ENCODE data around the gene ACAD9. TPM values are rescaled to one million over a fixed set of nuclear protein-coding genes. Genes with fewer than 3 reads are reported as not detected.
"Not testable (repeated sequence)": the region's sequence is repeated elsewhere in the genome, so short reads cannot be mapped to it uniquely, and the experiment has no call there.

ACAD9 gene
- 10 to 100 TPM; 60.0 to 71.1 (median 60.6) TPM for total RNA-seq

- Mint-ChIP-seq H3K27me3 (ENCODE audit: low read depth) (no peaks in the 10 kb centered on the region), H3K4me1 (ENCODE audit: low read depth) (peaks cover 62% of the 10 kb centered on the region), H3K36me3 (ENCODE audit: insufficient read depth) (peaks cover 15% of the 10 kb centered on the region), H3K4me3 (peak within 1 kb of the TSS; percentile 92), H3K9me3 (no peaks in the 10 kb centered on the region)
- ATAC-seq = peak; percentile 92 to 94
- DNase-seq = peak; percentile 97
Measured at GRCh38 chr3:128879125-128879969, at the start of gene ACAD9. Gene ACAD9, plus strand, starts transcription at chr3:128879620. Its CDS starts 72 bp downstream, at chr3:128879692.

GRCh38 chr3:128829925-128830625, 49.3 kb upstream of the ACAD9 start:
- not testable (repeated sequence) for DNase-seq; H3K9me3 Mint-ChIP-seq; H3K4me1 Mint-ChIP-seq (ENCODE audit: low read depth); H3K36me3 Mint-ChIP-seq (ENCODE audit: insufficient read depth); H3K4me3 Mint-ChIP-seq; H3K27me3 Mint-ChIP-seq (ENCODE audit: low read depth); ATAC-seq

- not testable (repeated sequence) for H3K4me1 Mint-ChIP-seq (ENCODE audit: low read depth); H3K36me3 Mint-ChIP-seq (ENCODE audit: insufficient read depth); H3K4me3 Mint-ChIP-seq; H3K27me3 Mint-ChIP-seq (ENCODE audit: low read depth); DNase-seq; H3K9me3 Mint-ChIP-seq; ATAC-seq
Measured at GRCh38 chr3:128830762-128831161, 48.7 kb upstream of the ACAD9 start.

- not testable (repeated sequence) for H3K36me3 Mint-ChIP-seq (ENCODE audit: insufficient read depth)
Measured at GRCh38 chr3:128832979-128833378, 46.4 kb upstream of the ACAD9 start.

GRCh38 chr3:128835096-128835495, 44.3 kb upstream of the ACAD9 start:
- H3K27me3 Mint-ChIP-seq (ENCODE audit: low read depth) = no peaks in the 10 kb centered on the region
- no peaks in the 10 kb centered on the region for H3K36me3 Mint-ChIP-seq (ENCODE audit: insufficient read depth)
- ATAC-seq (no peak), DNase-seq (no peak)
- no peaks in the 10 kb centered on the region for H3K4me1 Mint-ChIP-seq (ENCODE audit: low read depth)
- no peak overlapping the region for H3K4me3 Mint-ChIP-seq
- H3K9me3 Mint-ChIP-seq = no peaks in the 10 kb centered on the region

More at GRCh38 chr3:128832979-128833378, 46.4 kb upstream of the ACAD9 start:
- not testable (repeated sequence) for H3K4me1 Mint-ChIP-seq (ENCODE audit: low read depth); H3K27me3 Mint-ChIP-seq (ENCODE audit: low read depth); ATAC-seq; DNase-seq; H3K4me3 Mint-ChIP-seq; H3K9me3 Mint-ChIP-seq

- Mint-ChIP-seq H3K4me3 (no peak overlapping the region), H3K36me3 (ENCODE audit: insufficient read depth) (no peaks in the 10 kb centered on the region), H3K27me3 (ENCODE audit: low read depth) (no peaks in the 10 kb centered on the region), H3K4me1 (ENCODE audit: low read depth) (peaks cover 13% of the 10 kb centered on the region), H3K9me3 (no peaks in the 10 kb centered on the region)
- DNase-seq = no peak
- ATAC-seq = no peak
Measured at GRCh38 chr3:128841926-128842920, 37.2 kb upstream of the ACAD9 start.

GRCh38 chr3:128844502-128844901, 34.9 kb upstream of the ACAD9 start:
- Mint-ChIP-seq H3K27me3 (ENCODE audit: low read depth) (no peaks in the 10 kb centered on the region), H3K4me3 (no peak overlapping the region), H3K9me3 (no peaks in the 10 kb centered on the region), H3K36me3 (ENCODE audit: insufficient read depth) (no peaks in the 10 kb centered on the region), H3K4me1 (ENCODE audit: low read depth) (peaks cover 13% of the 10 kb centered on the region)
- DNase-seq (no peak), ATAC-seq (no peak)

- ATAC-seq = no peak
- Mint-ChIP-seq H3K4me3 (peak overlapping the region; percentile 83), H3K36me3 (ENCODE audit: insufficient read depth) (no peaks in the 10 kb centered on the region), H3K27me3 (ENCODE audit: low read depth) (no peaks in the 10 kb centered on the region), H3K4me1 (ENCODE audit: low read depth) (peaks cover 13% of the 10 kb centered on the region), H3K9me3 (no peaks in the 10 kb centered on the region)
- DNase-seq = no peak
Measured at GRCh38 chr3:128845119-128845777, 34.2 kb upstream of the ACAD9 start.

GRCh38 chr3:128845778-128846485, 33.5 kb upstream of the ACAD9 start:
- Mint-ChIP-seq H3K36me3 (ENCODE audit: insufficient read depth) (no peaks in the 10 kb centered on the region), H3K27me3 (ENCODE audit: low read depth) (no peaks in the 10 kb centered on the region), H3K9me3 (no peaks in the 10 kb centered on the region), H3K4me1 (ENCODE audit: low read depth) (peaks cover 13% of the 10 kb centered on the region), H3K4me3 (peak overlapping the region; percentile 83)
- ATAC-seq (peak; percentile 80 to 84), DNase-seq (peak; percentile 73)

GRCh38 chr3:128846486-128846891, 32.9 kb upstream of the ACAD9 start:
- DNase-seq (no peak), ATAC-seq (peak; percentile 17 to 20)
- Mint-ChIP-seq H3K9me3 (no peaks in the 10 kb centered on the region), H3K27me3 (ENCODE audit: low read depth) (no peaks in the 10 kb centered on the region), H3K4me1 (ENCODE audit: low read depth) (peaks cover 13% of the 10 kb centered on the region), H3K36me3 (ENCODE audit: insufficient read depth) (no peaks in the 10 kb centered on the region), H3K4me3 (peak overlapping the region; percentile 83)

- ATAC-seq (no peak), DNase-seq (no peak)
- Mint-ChIP-seq H3K27me3 (ENCODE audit: low read depth) (no peaks in the 10 kb centered on the region), H3K4me1 (ENCODE audit: low read depth) (peaks cover 13% of the 10 kb centered on the region), H3K4me3 (no peak overlapping the region), H3K9me3 (no peaks in the 10 kb centered on the region), H3K36me3 (ENCODE audit: insufficient read depth) (no peaks in the 10 kb centered on the region)
Measured at GRCh38 chr3:128847666-128848370, 31.6 kb upstream of the ACAD9 start.

- peaks cover 2% of the 10 kb centered on the region for H3K9me3 Mint-ChIP-seq
- ATAC-seq (no peak), DNase-seq (no peak)
Measured at GRCh38 chr3:128848936-128849335, 30.5 kb upstream of the ACAD9 start.

More at GRCh38 chr3:128848936-128849335, 30.5 kb upstream of the ACAD9 start:
- Mint-ChIP-seq H3K4me1 (ENCODE audit: low read depth) (peaks cover 13% of the 10 kb centered on the region), H3K4me3 (no peak overlapping the region), H3K36me3 (ENCODE audit: insufficient read depth) (no peaks in the 10 kb centered on the region), H3K27me3 (ENCODE audit: low read depth) (no peaks in the 10 kb centered on the region)

Data from activated T-cell treated with anti-CD3 and anti-CD28 coated beads, Interleukin-2, amount 50 U/mL, for 4 hours (primary cell).